Epidermal melanocyte (primary cell): ENCODE data around the gene GABBR2.
"Not testable (repeated sequence)": the region's sequence is repeated elsewhere in the genome, so short reads cannot be mapped to it uniquely, and the experiment has no call there.

Experiments used
- DNase-seq: peaks from one replicate; pipeline ENCODE4 v3.0.0; 2011; ENCODE audit warnings: low spot score; ENCODE audit not compliant: insufficient read length

GABBR2 gene

DNA sequence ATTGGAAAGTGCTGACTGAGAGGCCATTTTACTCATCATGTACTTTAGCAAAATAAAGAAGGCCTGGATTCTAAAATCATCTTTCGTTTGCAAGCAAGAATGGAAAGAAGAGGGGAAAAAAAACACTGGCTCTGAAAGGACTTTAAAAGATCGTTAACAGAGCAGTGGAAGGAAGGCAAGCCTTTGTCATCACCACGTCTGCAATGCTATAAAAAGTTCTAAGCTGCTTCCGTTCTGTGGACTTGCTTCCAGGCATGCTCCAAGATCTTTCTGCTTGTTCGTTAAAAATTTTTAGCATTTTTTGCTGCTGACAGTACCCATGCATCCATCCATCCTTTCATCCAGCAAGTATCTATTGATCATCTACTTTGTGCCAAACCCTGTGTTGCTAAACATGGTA lies 226.5 kb downstream of the GABBR2 start:
- DNase-seq, result no peak

DNA sequence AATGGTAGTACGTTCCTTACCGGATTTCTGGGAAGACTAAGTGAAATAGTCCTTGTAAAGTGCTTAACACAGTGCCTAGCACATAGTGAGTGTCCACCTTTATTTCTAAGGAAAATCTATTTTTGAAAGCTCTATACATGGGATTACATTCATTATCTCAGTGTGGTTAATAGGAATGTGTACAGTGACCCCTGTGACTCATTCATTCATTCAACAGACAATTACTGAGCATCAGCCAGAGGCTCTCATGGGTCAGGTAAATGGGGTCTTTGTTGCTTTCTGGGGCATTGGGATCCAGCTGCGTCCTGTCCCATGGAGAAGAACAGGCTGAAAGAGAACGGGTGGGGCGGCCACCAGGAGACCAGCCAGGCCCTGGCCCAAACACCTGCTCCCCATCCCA lies 227.1 kb downstream of the GABBR2 start:
- DNase-seq, result no peak

- DNase-seq, result no peak
Observed at GRCh38 chr9:98479967-98480847, 228.5 kb downstream of the GABBR2 start.

DNA sequence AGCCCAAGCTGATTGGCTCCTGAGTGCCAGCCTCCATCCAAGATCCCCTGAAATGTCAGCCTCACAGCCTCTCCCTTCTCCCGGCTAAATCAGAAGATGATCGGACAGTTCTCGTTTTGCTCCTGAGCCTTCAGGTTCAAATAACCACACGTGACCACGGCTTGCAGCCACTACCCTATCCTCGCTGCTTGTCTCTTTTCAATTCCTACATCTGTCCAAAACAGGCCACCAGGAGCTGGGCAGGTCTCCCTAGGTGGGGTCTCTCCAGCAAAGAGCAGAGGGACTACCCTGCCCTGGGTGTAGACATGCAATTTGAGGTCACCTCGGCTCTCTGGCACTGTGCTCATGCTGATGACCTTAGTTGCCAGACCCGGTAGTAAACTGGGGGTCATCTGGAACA lies 229.3 kb downstream of the GABBR2 start:
- DNase-seq, result no peak

- no peak for DNase-seq
Observed at GRCh38 chr9:98477884-98478283, 230.9 kb downstream of the GABBR2 start.

GRCh38 chr9:98472216-98472615 lies 236.5 kb downstream of the GABBR2 start:
- no peak for DNase-seq

DNA sequence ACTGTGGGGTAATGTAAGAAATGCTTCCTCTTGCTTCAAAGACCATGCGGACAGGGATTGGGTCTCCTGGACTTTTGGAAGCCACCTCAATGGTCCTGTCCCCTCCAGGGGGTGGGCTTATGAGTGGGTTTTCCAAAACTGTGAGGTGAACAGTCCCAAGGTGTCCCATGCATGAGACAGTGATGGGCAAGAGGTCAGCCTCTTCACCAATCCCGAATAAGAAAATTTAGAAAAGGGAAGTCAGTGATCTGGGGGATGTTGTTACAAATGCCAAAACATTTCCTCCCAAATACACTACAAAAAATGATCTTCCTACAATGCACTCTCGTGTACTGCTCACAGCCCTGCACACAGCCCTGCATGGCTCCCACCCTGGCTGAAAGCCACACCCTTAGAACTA lies 237.6 kb downstream of the GABBR2 start:
- DNase-seq, result no peak

DNA sequence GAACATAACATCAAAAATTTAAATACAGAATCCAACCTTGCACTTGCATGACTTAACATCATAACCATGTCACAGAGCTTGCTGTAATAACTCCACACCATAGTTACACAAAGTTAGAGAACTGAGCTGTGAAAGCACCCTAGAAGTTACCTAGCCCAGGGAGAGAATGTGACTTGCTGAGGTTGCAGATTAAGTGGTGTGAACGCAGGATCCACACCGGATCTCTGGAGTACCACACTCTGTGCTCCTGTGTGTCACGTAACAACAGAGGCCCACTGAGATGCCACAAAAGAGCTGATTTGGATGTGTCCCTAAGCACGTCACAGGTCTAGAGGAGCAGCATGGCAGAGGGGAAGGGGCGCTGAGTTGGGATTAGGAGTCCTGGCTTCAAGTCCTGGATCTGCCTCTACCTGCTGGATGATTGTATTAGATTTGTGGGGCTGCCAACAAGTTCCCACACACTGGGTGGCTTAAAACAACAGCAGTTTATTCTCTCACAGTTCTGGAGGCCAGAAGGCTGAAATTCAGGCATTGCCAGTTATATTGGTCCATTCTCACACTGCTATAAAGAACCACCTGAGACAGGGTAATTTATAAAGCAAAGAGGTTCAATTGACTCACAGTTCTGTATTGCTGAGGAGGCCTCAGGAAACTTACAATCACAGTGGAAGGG lies 240.0 kb downstream of the GABBR2 start:
- DNase-seq, result no peak

DNA sequence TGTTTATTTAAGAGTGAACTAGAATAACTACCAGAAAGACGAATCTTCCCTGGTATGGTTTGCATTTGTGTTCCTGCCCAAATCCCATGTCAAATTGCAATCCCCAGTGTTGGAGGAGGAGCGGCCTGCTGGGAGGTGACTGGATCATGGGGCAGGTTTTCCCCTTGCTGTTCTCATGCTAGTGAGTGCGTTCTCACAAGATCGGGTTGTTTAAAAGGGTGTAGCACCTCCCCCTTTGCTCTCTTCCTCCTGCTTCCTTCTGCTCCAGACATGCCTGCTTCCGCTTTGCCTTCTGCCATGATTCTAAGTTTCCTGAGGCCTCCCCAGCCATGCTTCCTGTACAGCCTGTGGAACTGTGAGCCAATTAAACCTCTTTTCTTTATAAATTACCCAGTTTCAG lies 242.9 kb downstream of the GABBR2 start:
- DNase-seq, result no peak

DNA sequence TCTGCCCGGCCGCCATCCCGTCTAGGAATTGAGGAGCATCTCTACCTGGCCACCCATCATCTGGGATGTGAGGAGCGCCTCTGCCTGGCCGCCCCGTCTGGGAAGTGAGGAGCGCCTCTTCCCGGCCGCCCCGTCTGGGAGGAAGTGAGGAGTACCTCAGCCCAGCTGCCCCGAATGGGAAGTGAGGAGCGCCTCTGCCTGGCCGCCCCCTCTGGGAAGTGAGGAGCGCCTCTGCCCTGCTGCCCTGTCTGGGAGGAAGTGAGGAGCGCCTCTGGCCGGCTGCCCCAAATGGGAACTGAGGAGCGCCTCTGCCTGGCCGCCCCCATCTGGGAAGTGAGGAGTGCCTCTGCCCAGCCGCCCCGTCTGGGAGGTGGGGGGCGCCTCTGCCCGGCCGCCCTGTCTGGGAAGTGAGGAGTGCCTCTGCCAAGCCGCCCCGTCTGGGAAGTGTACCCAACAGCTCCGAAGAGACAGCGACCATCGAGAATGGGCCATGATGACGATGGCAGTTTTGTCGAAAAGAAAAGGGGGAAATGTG lies 244.5 kb downstream of the GABBR2 start:
- not testable (repeated sequence) for DNase-seq

GRCh38 chr9:98462310-98462709 lies 246.4 kb downstream of the GABBR2 start:
- no peak for DNase-seq

GRCh38 chr9:98460704-98461103 lies 248.0 kb downstream of the GABBR2 start:
- DNase-seq, result no peak

DNA sequence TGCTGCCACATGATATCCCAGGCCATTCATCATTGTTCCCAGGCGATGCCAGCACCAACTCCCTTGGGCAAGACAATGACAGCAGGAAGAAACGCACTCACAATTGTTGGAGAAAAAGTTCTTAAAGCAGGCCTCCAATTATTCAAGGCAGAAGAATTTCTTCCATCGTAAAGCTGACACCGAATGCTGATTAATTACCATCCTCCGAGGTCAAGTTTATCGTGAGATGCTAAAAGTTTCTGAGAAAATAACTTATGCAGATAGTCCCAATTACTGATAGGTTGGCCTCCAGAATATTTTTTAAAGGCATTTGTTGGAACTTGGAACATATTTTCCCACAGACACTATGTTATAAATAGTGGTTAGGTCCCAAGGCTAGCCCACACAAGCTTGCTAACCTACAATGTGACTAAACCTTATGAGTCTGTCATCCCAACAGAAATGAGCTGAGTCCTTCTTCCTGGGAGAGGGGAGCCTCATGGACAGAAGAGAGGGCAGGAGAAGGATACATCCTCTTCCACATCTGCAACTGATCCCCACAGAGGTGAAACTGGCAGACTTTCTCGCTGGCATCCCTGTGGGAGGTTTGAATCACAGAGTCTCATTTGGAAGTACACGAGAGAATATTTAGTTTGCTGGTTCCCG lies 250.9 kb downstream of the GABBR2 start:
- no peak for DNase-seq

- no peak for DNase-seq
Observed at GRCh38 chr9:98456156-98456613, 252.6 kb downstream of the GABBR2 start.

DNA sequence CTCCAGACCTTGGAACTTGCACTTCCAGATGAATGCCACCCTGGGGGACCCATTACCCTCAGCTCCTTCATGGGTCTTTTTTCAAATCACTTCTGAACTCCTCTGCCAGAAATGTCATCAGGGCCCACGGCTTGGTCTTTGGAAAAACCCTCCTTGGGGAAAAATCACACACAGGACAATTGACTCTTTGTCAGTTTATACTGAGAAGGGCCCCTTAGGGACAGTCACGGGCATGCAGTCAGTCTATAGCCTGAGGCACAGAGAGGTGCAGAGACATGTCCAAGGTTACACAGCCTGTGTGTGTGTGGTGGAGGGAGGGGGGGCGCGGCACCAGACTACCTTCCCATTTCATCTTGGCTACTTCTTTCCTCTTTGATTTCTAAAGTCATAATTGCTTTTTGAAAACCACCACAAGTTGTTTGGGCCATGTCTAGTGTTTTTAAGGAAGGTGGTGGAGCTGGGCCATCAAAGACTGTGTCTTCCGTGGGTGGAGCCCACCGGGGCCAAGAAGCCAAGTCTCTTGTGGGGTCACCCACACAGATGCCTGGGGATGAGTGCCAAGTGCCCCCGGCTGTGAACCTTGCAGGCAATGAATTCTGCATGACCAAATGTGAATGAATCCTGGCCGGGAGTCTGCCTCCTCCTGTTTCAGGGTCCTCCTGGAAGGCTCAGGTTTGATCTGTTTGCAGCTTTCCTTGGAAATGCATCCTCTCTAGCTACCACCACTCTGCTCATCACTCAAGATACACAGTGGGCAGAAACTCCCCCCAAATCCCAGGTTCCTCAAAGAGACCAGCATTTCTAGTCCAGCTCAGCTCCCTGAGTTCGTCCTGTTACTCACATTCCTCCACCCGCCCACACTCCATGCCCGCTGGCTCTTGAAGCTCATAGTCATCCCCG lies 253.2 kb downstream of the GABBR2 start:
- peak; percentile 39 for DNase-seq

DNA sequence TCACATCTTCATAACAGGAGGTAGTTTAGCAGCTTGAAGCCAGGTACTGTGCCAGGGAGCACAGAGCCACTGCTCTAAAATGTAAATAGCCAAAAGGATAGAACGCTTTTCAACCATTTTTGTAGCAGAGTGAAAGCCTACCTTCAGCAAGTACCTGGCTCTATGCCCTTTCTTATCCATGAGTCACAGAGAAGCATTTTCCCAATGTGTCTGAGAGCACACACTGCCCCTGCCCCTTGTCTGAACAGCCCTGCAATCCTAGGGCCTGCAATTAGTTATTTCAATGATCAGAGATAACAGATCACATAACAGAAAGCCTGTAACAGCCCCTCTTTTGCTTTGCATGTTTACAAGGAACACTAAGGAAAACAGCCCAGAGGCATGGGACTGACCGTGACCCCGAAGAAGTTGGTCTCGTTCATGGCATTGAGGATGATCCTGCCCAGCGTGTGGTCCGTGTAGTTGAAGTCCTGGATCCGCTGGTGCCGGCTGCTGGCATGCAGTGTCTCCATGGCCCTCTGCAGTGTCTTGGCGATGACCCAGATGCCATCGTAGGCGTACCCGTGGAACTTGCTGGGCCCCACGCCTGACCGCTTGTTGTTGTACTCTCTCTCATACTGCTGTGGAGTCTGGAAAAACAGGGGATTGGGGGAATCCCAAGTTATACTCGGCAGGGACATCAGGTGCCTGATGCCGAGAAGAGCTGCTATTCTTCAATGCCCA lies 255.0 kb downstream of the GABBR2 start:
- no peak for DNase-seq

DNA sequence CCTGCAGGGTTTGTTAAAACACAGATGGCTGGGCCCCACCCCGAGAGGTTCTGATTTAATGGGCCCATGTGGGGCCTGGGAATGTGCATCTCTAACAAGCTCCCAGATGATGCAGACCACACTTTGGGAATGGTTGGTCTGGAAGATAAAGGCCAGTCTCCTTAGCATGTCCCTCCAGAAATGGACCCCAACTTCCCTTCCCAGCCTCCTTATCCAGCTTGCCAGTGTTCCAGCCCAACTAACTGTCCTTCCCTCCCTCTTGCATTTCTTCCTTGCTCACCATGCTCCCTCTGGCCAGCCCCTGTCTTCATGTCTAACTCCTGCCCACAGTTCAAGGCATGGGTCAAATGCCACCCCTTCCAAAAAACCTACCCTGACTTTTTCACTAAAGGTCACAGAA lies 257.2 kb downstream of the GABBR2 start:
- DNase-seq, result no peak

DNA sequence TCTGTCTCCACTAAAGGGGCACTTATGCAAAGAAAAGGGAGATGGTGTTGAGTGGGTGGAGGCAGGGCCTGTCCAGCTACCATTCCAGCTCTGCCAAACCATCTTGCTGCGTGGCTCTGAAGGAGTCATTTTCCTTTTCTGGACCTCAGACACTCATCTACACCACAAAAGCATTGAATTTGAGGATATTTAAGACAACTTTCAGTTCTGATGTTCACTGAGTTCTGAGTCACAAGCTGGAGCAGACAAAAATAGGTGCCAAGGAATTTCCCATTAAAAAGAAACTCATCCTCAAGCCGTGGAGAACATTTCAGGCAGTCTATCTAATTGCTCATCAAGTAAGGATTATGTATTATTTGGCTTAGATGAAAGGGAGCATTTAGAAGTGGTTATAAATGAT lies 258.2 kb downstream of the GABBR2 start:
- no peak for DNase-seq

- no peak for DNase-seq
Observed at GRCh38 chr9:98449871-98450270, 258.9 kb downstream of the GABBR2 start.

- DNase-seq, result no peak
Observed at GRCh38 chr9:98445576-98445975, 263.2 kb downstream of the GABBR2 start.
